ENCODE results near the gene GCSH. TPM values are rescaled to one million over a fixed set of nuclear protein-coding genes. Genes with fewer than 3 reads are reported as not detected.

The GCSH gene
- total RNA-seq, 1 experiment from 2014 or later, result 117 TPM

- Histone ChIP-seq H3K79me2 (ENCODE audit: insufficient read depth, low read length) (peaks cover 61% of the 10 kb centered on the region), H3K27ac (ENCODE audit: low read depth, low read length) (no peak overlapping the region)
- POLR2A ChIA-PET, result no interaction called here
These were observed 1.4 kb downstream of the GCSH start for GRCh38 chr16:81094771-81095251.

More at GRCh38 chr16:81094771-81095251, 1.4 kb downstream of the GCSH start:
- H3K36me3 ChIP-seq (ENCODE audit: control insufficient read depth in 1 of 2, insufficient read depth in 2 of 2, low read length in 2 of 2), result peaks cover 0 to 3% of the 10 kb centered on the region in 2 experiments; a peak in 3 of 4 replicates
- H4K20me1 ChIP-seq (ENCODE audit: insufficient read depth), result no peaks in the 10 kb centered on the region
- CTCF ChIA-PET, result interaction anchor here (1.0 kb wide), 1 partner anchor 18 kb away, joined by 3 read pairs; the partner anchor contains the start of gene C16orf46
- ATAC-seq (no peak), DNase-seq (ENCODE audit: low read depth, low spot score) (no peak)
- peak overlapping the region; percentile 98 for H3K9ac ChIP-seq (ENCODE audit: low read length)
- no peak overlapping the region for H2AFZ ChIP-seq (ENCODE audit: low read depth, low read length, poor library complexity, severe bottlenecking)
- H3K4me1 ChIP-seq (ENCODE audit: control insufficient read depth in 1 of 2, insufficient read depth in 2 of 2, low read length in 2 of 2), result peaks cover 0 to 30% of the 10 kb centered on the region in 2 experiments; a peak in 3 of 4 replicates
- intact Hi-C loops (cut with micrococcal nuclease), result loop anchor here (5.0 kb wide), 2 partner anchors 47 to 217 kb away; partner anchors contain the start of gene GAN
- peak overlapping the region; percentile 89 to 95 for H3K4me3 ChIP-seq (replicated peaks in 1 of 2; ENCODE audit: low read depth in 1 of 2, low read length in 2 of 2)
- TF ChIP-seq CBX3 (IDR thresholded peaks at IDR 0.05; ENCODE audit: low read depth), result no peak
- no peak for TF ChIP-seq SIN3A (IDR thresholded peaks at IDR 0.05; ENCODE audit: low read depth)
- TF ChIP-seq TCF7L2 (IDR thresholded peaks at IDR 0.05; ENCODE audit: borderline replicate concordance, extremely low read depth, insufficient read depth, insufficient read length), result no peak
- no peak for TF ChIP-seq EZH2phosphoT487 (IDR thresholded peaks at IDR 0.05; ENCODE audit: borderline replicate concordance)
- no peak for TF ChIP-seq POLR2A (IDR thresholded peaks at IDR 0.05; ENCODE audit: borderline replicate concordance, extremely low read depth, insufficient read depth, insufficient read length)
- no peak for TF ChIP-seq SP1 (IDR thresholded peaks at IDR 0.05; ENCODE audit: low read depth)
- TF ChIP-seq, protein P1, sequence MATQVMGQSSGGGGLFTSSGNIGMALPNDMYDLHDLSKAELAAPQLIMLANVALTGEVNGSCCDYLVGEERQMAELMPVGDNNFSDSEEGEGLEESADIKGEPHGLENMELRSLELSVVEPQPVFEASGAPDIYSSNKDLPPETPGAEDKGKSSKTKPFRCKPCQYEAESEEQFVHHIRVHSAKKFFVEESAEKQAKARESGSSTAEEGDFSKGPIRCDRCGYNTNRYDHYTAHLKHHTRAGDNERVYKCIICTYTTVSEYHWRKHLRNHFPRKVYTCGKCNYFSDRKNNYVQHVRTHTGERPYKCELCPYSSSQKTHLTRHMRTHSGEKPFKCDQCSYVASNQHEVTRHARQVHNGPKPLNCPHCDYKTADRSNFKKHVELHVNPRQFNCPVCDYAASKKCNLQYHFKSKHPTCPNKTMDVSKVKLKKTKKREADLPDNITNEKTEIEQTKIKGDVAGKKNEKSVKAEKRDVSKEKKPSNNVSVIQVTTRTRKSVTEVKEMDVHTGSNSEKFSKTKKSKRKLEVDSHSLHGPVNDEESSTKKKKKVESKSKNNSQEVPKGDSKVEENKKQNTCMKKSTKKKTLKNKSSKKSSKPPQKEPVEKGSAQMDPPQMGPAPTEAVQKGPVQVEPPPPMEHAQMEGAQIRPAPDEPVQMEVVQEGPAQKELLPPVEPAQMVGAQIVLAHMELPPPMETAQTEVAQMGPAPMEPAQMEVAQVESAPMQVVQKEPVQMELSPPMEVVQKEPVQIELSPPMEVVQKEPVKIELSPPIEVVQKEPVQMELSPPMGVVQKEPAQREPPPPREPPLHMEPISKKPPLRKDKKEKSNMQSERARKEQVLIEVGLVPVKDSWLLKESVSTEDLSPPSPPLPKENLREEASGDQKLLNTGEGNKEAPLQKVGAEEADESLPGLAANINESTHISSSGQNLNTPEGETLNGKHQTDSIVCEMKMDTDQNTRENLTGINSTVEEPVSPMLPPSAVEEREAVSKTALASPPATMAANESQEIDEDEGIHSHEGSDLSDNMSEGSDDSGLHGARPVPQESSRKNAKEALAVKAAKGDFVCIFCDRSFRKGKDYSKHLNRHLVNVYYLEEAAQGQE (IDR thresholded peaks at IDR 0.05; ENCODE audit: low read depth), result no peak
- no peak for TF ChIP-seq CEBPB (IDR thresholded peaks at IDR 0.05; ENCODE audit: low read depth)
- no peak for TF ChIP-seq JUND (IDR thresholded peaks at IDR 0.05)
- no peak for TF ChIP-seq POLR2AphosphoS5 (IDR thresholded peaks at IDR 0.05; ENCODE audit: low read depth, low read length)
- RAD21 ChIA-PET (ENCODE audit: low non-redundant PET in 1 of 2, low total read pairs in 2 of 2, uncharacterized antibody in 2 of 2, unreplicated experiment in 2 of 2), result no interaction called here
- no peaks in the 10 kb centered on the region for H3K27me3 ChIP-seq (ENCODE audit: insufficient read depth, low read length)
- BruUV-seq (replicated peaks), result no TSS peak
- H3K9me2 ChIP-seq (ENCODE audit: insufficient read depth), result no peaks in the 10 kb centered on the region
- H3K4me2 ChIP-seq (ENCODE audit: low read length), result peak overlapping the region; percentile 86
- no peaks in the 10 kb centered on the region for H3K9me3 ChIP-seq (ENCODE audit: control insufficient read depth in 1 of 2, insufficient read depth in 1 of 2, low read depth in 1 of 2, low read length in 2 of 2)

Measured in HCT116 (cell line).